ENCODE data around the gene PNPLA1. TPM values are rescaled to one million over a fixed set of nuclear protein-coding genes. Genes with fewer than 3 reads are reported as not detected.

PNPLA1 gene
- total and polyA plus RNA-seq, 10 of the 15 experiments (the other 5 are each of a cell fraction or from before 2014, with no cell fraction given) = 0.04 TPM; not detected in 9

DNA sequence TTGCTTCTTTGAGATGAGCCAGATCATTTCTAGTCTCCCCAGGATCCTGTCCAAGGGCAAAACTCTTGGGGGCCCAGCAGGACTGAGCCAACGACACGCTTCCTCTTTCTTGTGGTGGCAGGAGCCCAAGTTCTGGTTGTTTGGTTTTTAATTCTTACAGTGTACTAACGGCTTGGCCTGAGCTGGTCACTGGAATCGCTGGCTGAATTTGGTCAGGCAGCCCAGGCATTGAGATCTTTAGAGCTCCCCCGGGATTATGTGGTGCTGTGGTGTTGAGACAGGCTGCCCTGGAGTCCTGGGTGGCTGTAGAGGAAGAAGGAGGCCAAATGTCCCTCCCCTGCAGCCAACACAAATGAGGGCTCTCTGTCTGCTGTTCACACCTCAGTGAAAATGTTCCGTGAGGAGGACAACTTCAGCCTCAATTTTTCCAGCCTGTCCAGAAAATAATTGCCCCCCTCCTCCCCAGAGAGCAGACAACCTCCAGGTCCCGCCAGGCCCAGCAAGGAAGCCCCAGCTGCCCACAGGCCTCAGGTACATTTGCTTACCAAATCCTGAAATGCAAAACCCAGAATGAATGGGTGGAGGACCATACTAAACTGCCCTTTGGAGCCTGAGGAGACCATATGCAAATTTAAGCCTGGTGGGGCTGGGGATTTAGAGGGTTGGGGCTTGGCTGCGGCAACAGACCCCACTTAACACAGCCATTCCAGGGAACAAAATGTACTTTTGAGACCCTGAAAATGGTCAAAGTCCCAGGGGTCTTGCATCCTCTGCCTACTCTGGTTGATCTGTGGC lies 43.2 kb downstream of the PNPLA1 start (continued):
- TF ChIP-seq, protein P1, sequence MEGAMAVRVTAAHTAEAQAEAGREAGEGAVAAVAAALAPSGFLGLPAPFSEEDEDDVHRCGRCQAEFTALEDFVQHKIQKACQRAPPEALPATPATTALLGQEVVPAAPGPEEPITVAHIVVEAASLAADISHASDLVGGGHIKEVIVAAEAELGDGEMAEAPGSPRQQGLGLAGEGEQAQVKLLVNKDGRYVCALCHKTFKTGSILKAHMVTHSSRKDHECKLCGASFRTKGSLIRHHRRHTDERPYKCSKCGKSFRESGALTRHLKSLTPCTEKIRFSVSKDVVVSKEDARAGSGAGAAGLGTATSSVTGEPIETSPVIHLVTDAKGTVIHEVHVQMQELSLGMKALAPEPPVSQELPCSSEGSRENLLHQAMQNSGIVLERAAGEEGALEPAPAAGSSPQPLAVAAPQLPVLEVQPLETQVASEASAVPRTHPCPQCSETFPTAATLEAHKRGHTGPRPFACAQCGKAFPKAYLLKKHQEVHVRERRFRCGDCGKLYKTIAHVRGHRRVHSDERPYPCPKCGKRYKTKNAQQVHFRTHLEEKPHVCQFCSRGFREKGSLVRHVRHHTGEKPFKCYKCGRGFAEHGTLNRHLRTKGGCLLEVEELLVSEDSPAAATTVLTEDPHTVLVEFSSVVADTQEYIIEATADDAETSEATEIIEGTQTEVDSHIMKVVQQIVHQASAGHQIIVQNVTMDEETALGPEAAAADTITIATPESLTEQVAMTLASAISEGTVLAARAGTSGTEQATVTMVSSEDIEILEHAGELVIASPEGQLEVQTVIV (IDR thresholded peaks at IDR 0.05; ENCODE audit: borderline replicate concordance, partially characterized antibody) = no peak
- TF ChIP-seq, protein P2, sequence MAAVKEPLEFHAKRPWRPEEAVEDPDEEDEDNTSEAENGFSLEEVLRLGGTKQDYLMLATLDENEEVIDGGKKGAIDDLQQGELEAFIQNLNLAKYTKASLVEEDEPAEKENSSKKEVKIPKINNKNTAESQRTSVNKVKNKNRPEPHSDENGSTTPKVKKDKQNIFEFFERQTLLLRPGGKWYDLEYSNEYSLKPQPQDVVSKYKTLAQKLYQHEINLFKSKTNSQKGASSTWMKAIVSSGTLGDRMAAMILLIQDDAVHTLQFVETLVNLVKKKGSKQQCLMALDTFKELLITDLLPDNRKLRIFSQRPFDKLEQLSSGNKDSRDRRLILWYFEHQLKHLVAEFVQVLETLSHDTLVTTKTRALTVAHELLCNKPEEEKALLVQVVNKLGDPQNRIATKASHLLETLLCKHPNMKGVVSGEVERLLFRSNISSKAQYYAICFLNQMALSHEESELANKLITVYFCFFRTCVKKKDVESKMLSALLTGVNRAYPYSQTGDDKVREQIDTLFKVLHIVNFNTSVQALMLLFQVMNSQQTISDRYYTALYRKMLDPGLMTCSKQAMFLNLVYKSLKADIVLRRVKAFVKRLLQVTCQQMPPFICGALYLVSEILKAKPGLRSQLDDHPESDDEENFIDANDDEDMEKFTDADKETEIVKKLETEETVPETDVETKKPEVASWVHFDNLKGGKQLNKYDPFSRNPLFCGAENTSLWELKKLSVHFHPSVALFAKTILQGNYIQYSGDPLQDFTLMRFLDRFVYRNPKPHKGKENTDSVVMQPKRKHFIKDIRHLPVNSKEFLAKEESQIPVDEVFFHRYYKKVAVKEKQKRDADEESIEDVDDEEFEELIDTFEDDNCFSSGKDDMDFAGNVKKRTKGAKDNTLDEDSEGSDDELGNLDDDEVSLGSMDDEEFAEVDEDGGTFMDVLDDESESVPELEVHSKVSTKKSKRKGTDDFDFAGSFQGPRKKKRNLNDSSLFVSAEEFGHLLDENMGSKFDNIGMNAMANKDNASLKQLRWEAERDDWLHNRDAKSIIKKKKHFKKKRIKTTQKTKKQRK (IDR thresholded peaks at IDR 0.05; ENCODE audit: low read depth, low read length) = no peak
- TF ChIP-seq RBBP5 (conservative IDR thresholded peaks at IDR 0.05) (no peak), MEF2B (IDR thresholded peaks at IDR 0.05; ENCODE audit: partially characterized antibody, poor library complexity, severe bottlenecking) (peak; percentile 48), BMI1 (IDR thresholded peaks at IDR 0.05; ENCODE audit: borderline replicate concordance) (no peak), NR2F1 (conservative IDR thresholded peaks at IDR 0.05) (0 out of 2 replicates have a peak, but pooled peaks have one; percentile 23), MXI1 (IDR thresholded peaks at IDR 0.05; ENCODE audit: low read depth, low read length) (no peak), EED (IDR thresholded peaks at IDR 0.05; ENCODE audit: low read depth) (peak; percentile 55; the same call in 1 of the 2 replicates), NFYA (IDR thresholded peaks at IDR 0.05; ENCODE audit: borderline replicate concordance, low read depth, low read length) (no peak), NBN (IDR thresholded peaks at IDR 0.05) (0 out of 2 replicates have a peak, but pooled peaks have one; percentile 28), RELB (IDR thresholded peaks at IDR 0.05; ENCODE audit: low read depth) (peak; percentile 34; the same call in 1 of the 2 replicates), IKZF2 (IDR thresholded peaks at IDR 0.05) (peak; percentile 48 to 53; a peak in 2 of 4 replicates), MYB (IDR thresholded peaks at IDR 0.05; ENCODE audit: borderline replicate concordance, low read depth, low read length) (no peak), RUNX3 (IDR thresholded peaks at IDR 0.05; ENCODE audit: low read length) (peak; percentile 89), BHLHE40 (IDR thresholded peaks at IDR 0.05; ENCODE audit: borderline replicate concordance in 1 of 2, low read depth in 2 of 2, low read length in 1 of 2) (peak in 1 of 2 experiments; percentile 21; a peak in 1 of 4 replicates), MEF2A (IDR thresholded peaks at IDR 0.05; ENCODE audit: insufficient read depth, low read depth, low read length) (no peak), ZZZ3 (IDR thresholded peaks at IDR 0.05; ENCODE audit: control insufficient read depth, insufficient read length, low read depth) (no peak)
- TF ChIP-seq, protein P3, sequence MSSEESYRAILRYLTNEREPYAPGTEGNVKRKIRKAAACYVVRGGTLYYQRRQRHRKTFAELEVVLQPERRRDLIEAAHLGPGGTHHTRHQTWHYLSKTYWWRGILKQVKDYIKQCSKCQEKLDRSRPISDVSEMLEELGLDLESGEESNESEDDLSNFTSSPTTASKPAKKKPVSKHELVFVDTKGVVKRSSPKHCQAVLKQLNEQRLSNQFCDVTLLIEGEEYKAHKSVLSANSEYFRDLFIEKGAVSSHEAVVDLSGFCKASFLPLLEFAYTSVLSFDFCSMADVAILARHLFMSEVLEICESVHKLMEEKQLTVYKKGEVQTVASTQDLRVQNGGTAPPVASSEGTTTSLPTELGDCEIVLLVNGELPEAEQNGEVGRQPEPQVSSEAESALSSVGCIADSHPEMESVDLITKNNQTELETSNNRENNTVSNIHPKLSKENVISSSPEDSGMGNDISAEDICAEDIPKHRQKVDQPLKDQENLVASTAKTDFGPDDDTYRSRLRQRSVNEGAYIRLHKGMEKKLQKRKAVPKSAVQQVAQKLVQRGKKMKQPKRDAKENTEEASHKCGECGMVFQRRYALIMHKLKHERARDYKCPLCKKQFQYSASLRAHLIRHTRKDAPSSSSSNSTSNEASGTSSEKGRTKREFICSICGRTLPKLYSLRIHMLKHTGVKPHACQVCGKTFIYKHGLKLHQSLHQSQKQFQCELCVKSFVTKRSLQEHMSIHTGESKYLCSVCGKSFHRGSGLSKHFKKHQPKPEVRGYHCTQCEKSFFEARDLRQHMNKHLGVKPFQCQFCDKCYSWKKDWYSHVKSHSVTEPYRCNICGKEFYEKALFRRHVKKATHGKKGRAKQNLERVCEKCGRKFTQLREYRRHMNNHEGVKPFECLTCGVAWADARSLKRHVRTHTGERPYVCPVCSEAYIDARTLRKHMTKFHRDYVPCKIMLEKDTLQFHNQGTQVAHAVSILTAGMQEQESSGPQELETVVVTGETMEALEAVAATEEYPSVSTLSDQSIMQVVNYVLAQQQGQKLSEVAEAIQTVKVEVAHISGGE (CRISPR knock-in tag; IDR thresholded peaks at IDR 0.05) = 0 out of 2 replicates have a peak, but pooled peaks have one; percentile 32
